Glomerular visceral epithelial cell (primary cell): ENCODE results near the gene MPZL1.
A peak's percentile ranks its signal among the peaks of the same experiment; 100 is the strongest.
"Not testable (repeated sequence)": the region's sequence is repeated elsewhere in the genome, so short reads cannot be mapped to it uniquely, and the experiment has no call there.

ENCODE experiments used
- DNase-seq: peaks from one replicate; pipeline ENCODE4 v3.0.0-alpha.2; 2016; ENCODE audit errors: extremely low spot score

The MPZL1 gene

GRCh38 chr1:167781558-167781957, 59.8 kb downstream of the MPZL1 start:
- no peak for DNase-seq

GRCh38 chr1:167782946-167783345, 61.2 kb downstream of the MPZL1 start:
- no peak for DNase-seq

- no peak for DNase-seq
Observed at GRCh38 chr1:167784876-167785550, 63.2 kb downstream of the MPZL1 start.

- DNase-seq, result no peak
Observed at GRCh38 chr1:167786502-167786901, 64.7 kb downstream of the MPZL1 start.

GRCh38 chr1:167789501-167789900, 67.7 kb downstream of the MPZL1 start:
- peak; percentile 21 for DNase-seq

- peak; percentile 66 for DNase-seq
Observed at GRCh38 chr1:167790117-167790516, 68.3 kb downstream of the MPZL1 start.

- DNase-seq, result peak; percentile 84
Observed at GRCh38 chr1:167791281-167792187, 69.8 kb downstream of the MPZL1 start.

- no peak for DNase-seq
Observed at GRCh38 chr1:167792188-167792565, 70.4 kb downstream of the MPZL1 start.

GRCh38 chr1:167794043-167794442, 72.3 kb downstream of the MPZL1 start:
- no peak for DNase-seq

- DNase-seq, result no peak
Observed at GRCh38 chr1:167795810-167796740, 74.3 kb downstream of the MPZL1 start.

GRCh38 chr1:167797015-167797414, 75.2 kb downstream of the MPZL1 start:
- peak; percentile 96 for DNase-seq

GRCh38 chr1:167798952-167799351, 77.2 kb downstream of the MPZL1 start:
- DNase-seq, result peak; percentile 27

- no peak for DNase-seq
Observed at GRCh38 chr1:167799747-167800146, 78.0 kb downstream of the MPZL1 start.

- DNase-seq, result no peak
Observed at GRCh38 chr1:167800251-167800650, 78.5 kb downstream of the MPZL1 start.

- no peak for DNase-seq
Observed at GRCh38 chr1:167802235-167802634, 80.5 kb downstream of the MPZL1 start.

GRCh38 chr1:167803358-167804207, 81.8 kb downstream of the MPZL1 start:
- peak; percentile 95 for DNase-seq

GRCh38 chr1:167805041-167805556, 83.3 kb downstream of the MPZL1 start:
- DNase-seq, result no peak

- not testable (repeated sequence) for DNase-seq
Observed at GRCh38 chr1:167806235-167806634, 84.5 kb downstream of the MPZL1 start.

GRCh38 chr1:167806676-167807075, 84.9 kb downstream of the MPZL1 start:
- DNase-seq, result not testable (repeated sequence)

- no peak for DNase-seq
Observed at GRCh38 chr1:167808104-167808503, 86.3 kb downstream of the MPZL1 start.

GRCh38 chr1:167808690-167809089, 86.9 kb downstream of the MPZL1 start:
- no peak for DNase-seq
